PFSK-1 (cell line): ENCODE measurements around the gene KSR1.

ENCODE experiments used
- POLR2AphosphoS5 ChIP-seq: IDR thresholded peaks from 2 replicates; pipeline ENCODE4 v1.6.1; 2012; ENCODE audit warnings: low read depth, mild to moderate bottlenecking, control low read depth, low read length, moderate library complexity
- TAF1 ChIP-seq: IDR thresholded peaks from 2 replicates; pipeline ENCODE4 v1.6.1; 2012; ENCODE audit warnings: low read length, control low read depth, borderline replicate concordance; ENCODE audit not compliant: insufficient read depth

- TF ChIP-seq TAF1: no peak
- no peak for TF ChIP-seq POLR2AphosphoS5
Measured at GRCh38 chr17:27524594-27524993, 68.3 kb downstream of the KSR1 start.
